HCT116 (cell line): ENCODE results near the gene TF.

Source experiments
- CTCF ChIP-seq, 3 experiments: fragments of 200-600 bp in 1 of 3; sonication (generic) in 1 of 3; IDR thresholded peaks in 2 of 3; conservative IDR thresholded peaks in 1 of 3; 2 replicates each; pipeline ENCODE4 v1.5.1; 2012 to 2017; ENCODE audit warnings: low read depth in 2 of 3, low read length in 2 of 3, antibody characterized with exemption in 1 of 3, borderline replicate concordance in 1 of 3, control low read depth in 1 of 3, mild to moderate bottlenecking in 1 of 3, mixed read lengths in 1 of 3, mixed run types in 1 of 3, moderate library complexity in 1 of 3; ENCODE audit not compliant: insufficient read depth in 1 of 3
- FOSL1 ChIP-seq: IDR thresholded peaks from 2 replicates; pipeline ENCODE4 v1.6.1; 2012; ENCODE audit warnings: low read depth
- MAX ChIP-seq: IDR thresholded peaks from 2 replicates; pipeline ENCODE4 v1.6.1; 2012
- POLR2A ChIP-seq: IDR thresholded peaks from 2 replicates; pipeline ENCODE4 v1.7.0; 2011; ENCODE audit warnings: borderline replicate concordance; ENCODE audit not compliant: insufficient read depth, insufficient read length; ENCODE audit errors: extremely low read depth
- POLR2AphosphoS5 ChIP-seq: IDR thresholded peaks from 2 replicates; pipeline ENCODE4 v1.6.1; 2011; ENCODE audit warnings: mild to moderate bottlenecking, low read depth, low read length, moderate library complexity
- TF ChIP-seq, protein P1 (sequence below): IDR thresholded peaks from 2 replicates; pipeline ENCODE4 v1.6.1; 2012

DNA sequence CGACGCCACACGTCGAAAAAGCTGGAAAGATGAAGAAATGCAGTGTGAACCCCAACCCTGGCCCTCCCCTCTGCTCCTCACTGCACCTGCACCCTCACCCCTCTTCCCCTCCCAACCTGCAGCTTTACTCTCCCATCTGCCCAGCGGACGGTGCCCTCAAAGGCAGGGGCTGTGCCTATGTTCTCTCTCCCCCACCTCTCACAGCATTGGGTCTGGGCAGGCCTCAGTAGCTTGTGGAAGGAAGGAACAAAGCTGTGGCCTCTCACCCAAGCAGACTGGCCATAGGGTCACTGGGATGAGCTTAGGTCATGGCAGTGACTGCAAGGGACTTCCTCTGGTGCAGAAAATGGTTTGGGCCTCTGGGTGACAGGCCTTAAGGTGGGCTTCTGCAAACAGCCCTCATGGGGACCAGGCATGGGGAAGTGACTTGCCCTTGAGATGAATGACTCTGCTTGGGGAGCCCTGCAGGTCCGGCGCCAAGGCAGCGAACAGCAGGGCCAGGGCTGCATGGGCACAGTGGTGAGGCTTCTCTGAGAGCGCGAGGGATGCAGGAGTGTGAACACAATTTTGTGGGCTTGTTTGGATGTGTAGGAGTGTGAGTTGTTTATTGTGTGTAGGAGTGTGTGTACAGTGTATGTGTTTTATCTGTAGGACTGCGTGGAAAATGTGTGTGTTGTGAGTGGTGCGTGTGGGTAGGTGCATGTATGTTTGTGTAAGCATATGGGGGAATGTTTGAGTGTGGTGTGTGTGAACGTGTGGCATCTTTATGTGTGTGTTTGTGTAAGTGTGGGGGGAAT, 88.6 kb downstream of the TF start:
- no peak for TF ChIP-seq CTCF (IDR thresholded peaks at IDR 0.05 in 2 of 3, conservative IDR thresholded peaks at IDR 0.05 in 1 of 3; ENCODE audit: borderline replicate concordance in 1 of 3, insufficient read depth in 1 of 3, low read depth in 2 of 3, low read length in 2 of 3)
- TF ChIP-seq POLR2AphosphoS5, result no peak
- TF ChIP-seq POLR2A, result no peak
- no peak for TF ChIP-seq MAX
- TF ChIP-seq FOSL1, result no peak
- TF ChIP-seq, protein P1, sequence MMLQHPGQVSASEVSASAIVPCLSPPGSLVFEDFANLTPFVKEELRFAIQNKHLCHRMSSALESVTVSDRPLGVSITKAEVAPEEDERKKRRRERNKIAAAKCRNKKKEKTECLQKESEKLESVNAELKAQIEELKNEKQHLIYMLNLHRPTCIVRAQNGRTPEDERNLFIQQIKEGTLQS, result no peak
